ENCODE data around the gene SEMA5B. TPM values are rescaled to one million over a fixed set of nuclear protein-coding genes. Genes with fewer than 3 reads are reported as not detected.
A peak's percentile ranks its signal among the peaks of the same experiment; 100 is the strongest.

The SEMA5B gene
- total RNA-seq, 1 experiment from 2014 or later, result 0.04 TPM

- no peaks in the 10 kb centered on the region for H4K20me1 ChIP-seq (ENCODE audit: low read length)
- H3K4me2 ChIP-seq (ENCODE audit: low read length), result no peak overlapping the region
- POLR2A ChIA-PET (ENCODE audit: unreplicated experiment), result no interaction called here
- CTCF ChIA-PET, result no interaction called here
- H3K4me3 ChIP-seq (ENCODE audit: low read length), result no peak overlapping the region
- no peaks in the 10 kb centered on the region for H3K9me2 ChIP-seq (replicated peaks; ENCODE audit: low read length)
- H2AFZ ChIP-seq (ENCODE audit: low read length), result no peak overlapping the region
- no peak for DNase-seq
- no peaks in the 10 kb centered on the region for H3K9me3 ChIP-seq (ENCODE audit: low read length)
- H3K4me1 ChIP-seq (ENCODE audit: insufficient read depth, low read length), result no peaks in the 10 kb centered on the region
- H3K36me3 ChIP-seq (ENCODE audit: low read depth, low read length), result no peaks in the 10 kb centered on the region
- no peaks in the 10 kb centered on the region for H3K79me2 ChIP-seq (ENCODE audit: low read length)
- H3K27ac ChIP-seq (ENCODE audit: low read length), result no peak overlapping the region
- ATAC-seq, result no peak
- peaks cover 90% of the 10 kb centered on the region for H3K27me3 ChIP-seq (ENCODE audit: low read length)
- no peak for TF ChIP-seq EZH2phosphoT487 (IDR thresholded peaks at IDR 0.05; ENCODE audit: borderline replicate concordance, low read length)
- BruUV-seq (replicated peaks), result no TSS peak
- H3F3A ChIP-seq (ENCODE audit: low read length, unreplicated experiment), result no peaks in the 10 kb centered on the region
- intact Hi-C loops (cut with micrococcal nuclease), result no loop called here
- H3K9ac ChIP-seq (ENCODE audit: low read length), result no peak overlapping the region
Measured at GRCh38 chr3:122996038-122996580, 31.5 kb downstream of the SEMA5B start.

- ChIA-PET POLR2A (ENCODE audit: unreplicated experiment) (no interaction called here), CTCF (no interaction called here)
- H3F3A ChIP-seq (ENCODE audit: low read length, unreplicated experiment), result no peaks in the 10 kb centered on the region
- TF ChIP-seq EZH2 (IDR thresholded peaks at IDR 0.05; ENCODE audit: low read length, unreplicated experiment), result no peak
- no peak for TF ChIP-seq EZH2phosphoT487 (IDR thresholded peaks at IDR 0.05; ENCODE audit: borderline replicate concordance, low read length)
- TF ChIP-seq CTCF (conservative IDR thresholded peaks at IDR 0.05; ENCODE audit: low read depth, low read length), result no peak
- DNase-seq (no peak), ATAC-seq (no peak)
- no peaks in the 10 kb centered on the region for H3K9me3 ChIP-seq (ENCODE audit: low read length)
- no TSS peak for BruUV-seq (replicated peaks)
- no peaks in the 10 kb centered on the region for H3K4me1 ChIP-seq (ENCODE audit: insufficient read depth, low read length)
- H3K79me2 ChIP-seq (ENCODE audit: low read length), result no peaks in the 10 kb centered on the region
- intact Hi-C loops (cut with micrococcal nuclease), result no loop called here
- no peaks in the 10 kb centered on the region for H4K20me1 ChIP-seq (ENCODE audit: low read length)
- no peak overlapping the region for H2AFZ ChIP-seq (ENCODE audit: low read length)
- no peak overlapping the region for H3K4me2 ChIP-seq (ENCODE audit: low read length)
- H3K9ac ChIP-seq (ENCODE audit: low read length), result no peak overlapping the region
- no peaks in the 10 kb centered on the region for H3K36me3 ChIP-seq (ENCODE audit: low read depth, low read length)
- peaks cover 91% of the 10 kb centered on the region for H3K27me3 ChIP-seq (ENCODE audit: low read length)
- H3K27ac ChIP-seq (ENCODE audit: low read length), result no peak overlapping the region
- no peak overlapping the region for H3K4me3 ChIP-seq (ENCODE audit: low read length)
- H3K9me2 ChIP-seq (replicated peaks; ENCODE audit: low read length), result no peaks in the 10 kb centered on the region
Measured at GRCh38 chr3:122994954-122995353, 32.6 kb downstream of the SEMA5B start.

GRCh38 chr3:122993124-122993978, 34.2 kb downstream of the SEMA5B start:
- H3K79me2 ChIP-seq (ENCODE audit: low read length), result no peaks in the 10 kb centered on the region
- no peaks in the 10 kb centered on the region for H3K4me1 ChIP-seq (ENCODE audit: insufficient read depth, low read length)
- TF ChIP-seq EZH2 (IDR thresholded peaks at IDR 0.05; ENCODE audit: low read length, unreplicated experiment) (no peak), EZH2phosphoT487 (IDR thresholded peaks at IDR 0.05; ENCODE audit: borderline replicate concordance, low read length) (no peak), CTCF (conservative IDR thresholded peaks at IDR 0.05; ENCODE audit: low read depth, low read length) (no peak)
- DNase-seq, result no peak
- BruUV-seq (replicated peaks), result no TSS peak
- peaks cover 100% of the 10 kb centered on the region for H3K27me3 ChIP-seq (ENCODE audit: low read length)
- H3K9ac ChIP-seq (ENCODE audit: low read length), result no peak overlapping the region
- H3K36me3 ChIP-seq (ENCODE audit: low read depth, low read length), result no peaks in the 10 kb centered on the region
- H3K9me2 ChIP-seq (replicated peaks; ENCODE audit: low read length), result no peaks in the 10 kb centered on the region
- ChIA-PET CTCF (no interaction called here), POLR2A (ENCODE audit: unreplicated experiment) (no interaction called here)
- intact Hi-C loops (cut with micrococcal nuclease), result no loop called here
- H3K27ac ChIP-seq (ENCODE audit: low read length), result no peak overlapping the region
- no peak overlapping the region for H3K4me3 ChIP-seq (ENCODE audit: low read length)
- peak; percentile 37 for ATAC-seq
- no peaks in the 10 kb centered on the region for H3K9me3 ChIP-seq (ENCODE audit: low read length)
- no peaks in the 10 kb centered on the region for H4K20me1 ChIP-seq (ENCODE audit: low read length)
- H2AFZ ChIP-seq (ENCODE audit: low read length), result no peak overlapping the region
- no peak overlapping the region for H3K4me2 ChIP-seq (ENCODE audit: low read length)
- H3F3A ChIP-seq (ENCODE audit: low read length, unreplicated experiment), result no peaks in the 10 kb centered on the region

Data from PC-3 (cell line).